T-helper 1 cell treated with Interleukin-12 subunit alpha and Interleukin-12 subunit beta and Interleukin-4 antibody, amounts not matched to agents 30 ng/mL and 1 ng/mL, for 36 hours (primary cell): ENCODE results near the gene ZBTB46. TPM values are rescaled to one million over a fixed set of nuclear protein-coding genes. Genes with fewer than 3 reads are reported as not detected.

Experiments used
- intact Hi-C: fragments of 100-400 bp; cut with micrococcal nuclease; formaldehyde crosslinking; loops from one replicate; pipeline ENCODE4 v1.15.1; 2024
- total RNA-seq: library from RNA; stranded (reverse); gene quantifications from 2 replicates; pipeline ENCODE4 v1.2.3, GENCODE V29; 2022

ZBTB46 gene
- total RNA-seq, 1 donor from 2014 or later = 0.61 TPM

GRCh38 chr20:63839620-63840019, 8.6 kb upstream of the ZBTB46 start:
- intact Hi-C loops = no loop called here

GRCh38 chr20:63837479-63837878, 6.4 kb upstream of the ZBTB46 start:
- intact Hi-C loops = no loop called here

GRCh38 chr20:63836458-63837344, 5.6 kb upstream of the ZBTB46 start:
- intact Hi-C loops = no loop called here

GRCh38 chr20:63835021-63835858, 4.2 kb upstream of the ZBTB46 start:
- intact Hi-C loops = no loop called here

DNA sequence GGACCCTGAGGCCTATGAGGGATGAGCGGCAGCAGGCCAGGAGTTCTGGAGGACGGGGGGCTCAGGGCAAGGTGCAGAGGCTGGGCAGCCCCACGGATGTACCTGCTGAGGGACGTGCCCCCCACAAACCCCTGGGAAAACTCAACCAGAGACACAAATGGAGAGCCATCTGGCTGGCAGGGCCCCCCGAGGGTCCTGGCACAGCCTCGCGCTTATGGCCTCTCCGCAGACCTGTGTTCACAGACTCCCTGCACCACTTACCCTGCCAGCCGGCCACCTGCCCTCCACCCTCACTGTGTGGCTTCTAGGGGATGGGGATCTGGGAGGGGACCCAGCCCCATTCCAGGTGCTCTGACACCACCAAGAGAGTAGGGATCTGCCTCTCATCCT, 3.4 kb upstream of the ZBTB46 start:
- intact Hi-C loops = no loop called here

DNA sequence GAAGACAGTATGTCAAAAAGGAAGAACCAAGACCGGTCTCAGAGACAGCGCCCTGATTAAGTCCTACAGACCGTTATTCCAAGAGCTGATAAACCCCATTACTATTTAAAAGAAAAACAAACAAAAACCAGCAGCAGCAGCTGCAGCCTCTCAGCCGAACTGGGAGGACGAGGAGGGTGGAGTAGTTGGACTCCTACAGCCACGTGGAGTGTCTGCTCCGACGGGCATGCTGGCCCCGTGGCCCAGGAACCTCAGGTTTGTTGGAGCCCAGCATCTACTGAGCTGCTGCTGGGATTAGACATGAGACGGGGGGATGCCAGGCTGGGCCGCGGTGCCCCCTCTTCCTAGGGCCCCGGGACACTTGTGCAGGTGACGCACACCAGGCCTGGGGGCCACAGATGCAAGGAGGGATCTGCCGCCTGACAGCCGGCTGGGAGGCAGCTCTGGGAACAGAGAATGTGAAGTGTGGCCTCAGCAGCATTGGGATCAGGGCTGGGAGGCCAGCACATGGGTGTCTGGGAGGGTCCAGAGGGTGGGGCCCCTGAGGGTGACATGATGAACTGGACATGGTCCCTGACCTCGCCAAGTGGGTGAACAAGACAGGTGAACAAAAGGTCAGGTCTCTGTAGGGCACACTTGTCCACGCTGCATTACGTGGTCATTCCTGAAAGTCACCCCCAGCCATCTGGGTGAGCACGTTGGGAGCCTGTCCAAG, 2.9 kb upstream of the ZBTB46 start:
- intact Hi-C loops = no loop called here

DNA sequence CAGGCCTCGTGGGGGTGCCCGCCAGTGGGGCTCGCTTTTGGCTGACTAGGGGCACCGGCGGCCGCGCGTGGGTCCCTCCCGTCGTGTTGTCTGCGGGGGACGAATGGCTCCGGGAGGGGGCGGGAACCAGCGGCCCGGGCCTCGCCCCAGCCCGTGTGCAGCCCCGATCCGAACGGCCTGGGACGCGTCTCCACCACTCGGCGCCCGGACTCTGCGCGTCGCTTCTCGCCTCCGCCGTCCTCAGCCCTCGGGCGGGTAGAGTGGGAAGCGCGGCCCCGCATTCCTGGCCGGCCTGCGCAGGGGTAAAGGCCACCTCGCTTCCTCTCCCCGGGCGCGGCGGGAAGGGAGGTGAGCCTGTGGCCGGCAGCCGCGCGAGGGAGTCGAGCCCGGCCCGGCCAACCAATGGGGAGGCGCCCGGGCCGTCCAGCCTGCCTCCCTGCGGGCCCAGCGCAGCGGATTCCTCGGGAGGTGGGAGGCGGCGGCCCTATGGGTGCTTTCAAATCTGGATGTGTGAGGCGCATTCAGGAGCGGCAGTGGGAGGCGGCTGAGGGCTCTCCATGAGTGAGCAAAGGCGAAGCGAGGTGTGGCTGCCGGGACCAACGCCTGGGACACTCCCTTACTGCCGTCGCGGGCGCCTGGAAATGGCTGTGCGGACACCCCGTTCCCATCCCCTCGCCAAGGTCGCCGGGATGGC, 1.1 kb upstream of the ZBTB46 start:
- intact Hi-C loops = loop anchor here (2.0 kb wide), 2 partner anchors 33 to 63 kb away; partner anchors contain the start of genes DNAJC5 and TPD52L2

- intact Hi-C loops = loop anchor here (2.0 kb wide), 2 partner anchors 33 to 63 kb away; partner anchors contain the start of genes DNAJC5 and TPD52L2
These were observed 555 bp upstream of the ZBTB46 start for GRCh38 chr20:63831646-63831992.

- intact Hi-C loops = loop anchor here (2.0 kb wide), 2 partner anchors 35 to 65 kb away; partner anchors contain the start of genes DNAJC5 and TPD52L2
These were observed 874 bp downstream of the ZBTB46 start for GRCh38 chr20:63829945-63830835.

- intact Hi-C loops = no loop called here
These were observed 1.5 kb downstream of the ZBTB46 start for GRCh38 chr20:63829603-63829944.

DNA sequence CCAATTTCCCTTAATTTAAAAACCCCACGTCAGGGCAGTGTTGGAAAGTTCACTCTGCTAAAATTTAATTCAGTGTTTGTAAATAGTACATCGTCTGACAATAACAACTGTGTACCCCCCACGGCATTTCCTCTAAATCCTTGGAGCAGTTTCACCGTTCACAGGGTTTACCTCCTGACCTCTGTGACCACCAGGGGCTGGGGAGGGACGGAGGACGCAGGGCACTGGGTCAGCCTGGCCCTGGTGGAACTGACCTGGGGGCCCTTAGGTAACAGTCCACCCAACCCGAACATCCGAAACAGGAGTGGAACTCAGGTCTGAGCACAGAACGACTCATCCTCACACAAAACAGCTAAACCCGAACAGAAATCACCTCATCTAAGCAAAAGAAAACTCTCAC, 2.1 kb downstream of the ZBTB46 start:
- intact Hi-C loops = no loop called here

DNA sequence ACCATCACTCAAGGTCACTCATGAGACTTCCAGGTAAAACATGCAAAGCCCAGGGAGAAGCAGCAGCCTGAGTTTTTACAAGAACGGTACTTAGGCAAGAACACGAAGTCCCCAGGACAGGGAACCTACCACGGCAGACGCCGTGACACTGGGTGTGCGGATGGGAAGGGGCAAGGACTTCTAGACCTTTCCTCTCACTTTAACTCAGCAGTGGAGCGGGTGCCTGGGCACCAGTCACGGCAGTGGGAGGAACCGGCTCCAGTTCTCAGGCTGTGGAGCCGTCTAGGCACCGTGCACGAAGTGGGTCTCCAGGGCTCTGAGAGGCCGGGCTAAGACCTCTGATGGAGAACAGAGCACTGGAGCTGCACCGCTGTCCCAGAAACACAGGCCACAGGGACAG, 2.5 kb downstream of the ZBTB46 start:
- intact Hi-C loops = no loop called here

- intact Hi-C loops = no loop called here
These were observed 2.9 kb downstream of the ZBTB46 start for GRCh38 chr20:63828124-63828523.

- intact Hi-C loops = no loop called here
These were observed 4.3 kb downstream of the ZBTB46 start for GRCh38 chr20:63826753-63827152.

- intact Hi-C loops = no loop called here
These were observed 5.5 kb downstream of the ZBTB46 start for GRCh38 chr20:63825331-63826118.

DNA sequence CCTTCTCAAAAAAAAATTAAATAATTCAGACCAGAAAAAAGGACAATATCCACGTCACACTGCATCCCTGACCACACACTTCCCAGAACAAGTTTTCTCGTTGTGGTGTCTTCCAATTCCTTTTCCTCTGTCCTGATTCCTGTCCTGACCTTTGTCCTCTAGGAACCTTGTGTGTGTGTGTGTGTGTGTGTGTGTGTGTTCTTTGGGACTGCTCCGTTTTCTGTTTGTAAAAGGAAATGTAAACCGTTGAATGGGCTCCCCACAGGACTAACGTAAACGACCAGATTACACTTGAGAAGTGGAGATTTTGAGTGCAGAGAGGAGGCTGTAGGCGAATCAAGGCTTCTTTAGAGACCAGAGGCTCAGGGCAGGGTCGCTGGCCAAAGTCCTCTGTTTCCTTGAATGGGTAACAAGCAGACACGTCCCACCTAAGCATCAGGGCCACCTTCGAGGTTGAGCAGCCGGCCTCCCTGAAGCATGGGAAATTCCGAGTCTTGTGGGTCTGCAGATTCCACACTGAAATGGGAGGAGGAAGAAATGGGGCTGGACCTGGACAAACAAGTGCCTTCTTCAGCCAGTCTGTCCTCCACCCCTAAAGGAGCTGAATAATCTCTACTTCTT, 7.3 kb downstream of the ZBTB46 start:
- intact Hi-C loops = no loop called here

- intact Hi-C loops = no loop called here
These were observed 8.8 kb downstream of the ZBTB46 start for GRCh38 chr20:63822276-63822696.

- intact Hi-C loops = no loop called here
These were observed 9.3 kb downstream of the ZBTB46 start for GRCh38 chr20:63821811-63822210.
